ENCODE data around the gene MYH9. TPM values are rescaled to one million over a fixed set of nuclear protein-coding genes. Genes with fewer than 3 reads are reported as not detected.
A peak's percentile ranks its signal among the peaks of the same experiment; 100 is the strongest.

Gene MYH9
- polyA plus RNA-seq, 1 experiment, result 338 TPM

DNA sequence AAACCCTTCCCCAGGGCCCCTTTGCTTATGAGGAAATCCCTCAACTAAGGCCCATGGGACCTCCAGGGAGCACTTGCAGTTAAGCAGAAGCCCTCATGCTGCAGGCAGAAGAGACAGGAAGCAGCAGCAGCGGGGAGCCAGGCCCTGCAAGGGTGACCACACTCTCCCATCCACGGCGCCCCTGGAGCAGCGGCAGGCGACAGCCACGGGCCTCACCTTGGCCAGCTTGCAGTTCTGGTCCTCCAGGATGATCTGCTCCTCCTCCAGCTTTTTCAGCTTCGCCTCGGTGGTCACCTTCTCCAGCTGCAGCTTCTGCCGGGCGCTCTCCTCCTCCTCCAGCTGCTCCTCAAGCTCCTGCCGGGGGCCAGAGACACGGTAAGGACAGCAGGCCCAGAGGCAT, 87.9 kb downstream of the MYH9 start:
- H3K4me3 ChIP-seq (ENCODE audit: low read depth, low read length), result no peak overlapping the region
- H3K9me3 ChIP-seq (ENCODE audit: control insufficient read depth, insufficient read depth, low read length), result no peaks in the 10 kb centered on the region; the same call in 1 of the 2 replicates
- TF ChIP-seq, protein P1, sequence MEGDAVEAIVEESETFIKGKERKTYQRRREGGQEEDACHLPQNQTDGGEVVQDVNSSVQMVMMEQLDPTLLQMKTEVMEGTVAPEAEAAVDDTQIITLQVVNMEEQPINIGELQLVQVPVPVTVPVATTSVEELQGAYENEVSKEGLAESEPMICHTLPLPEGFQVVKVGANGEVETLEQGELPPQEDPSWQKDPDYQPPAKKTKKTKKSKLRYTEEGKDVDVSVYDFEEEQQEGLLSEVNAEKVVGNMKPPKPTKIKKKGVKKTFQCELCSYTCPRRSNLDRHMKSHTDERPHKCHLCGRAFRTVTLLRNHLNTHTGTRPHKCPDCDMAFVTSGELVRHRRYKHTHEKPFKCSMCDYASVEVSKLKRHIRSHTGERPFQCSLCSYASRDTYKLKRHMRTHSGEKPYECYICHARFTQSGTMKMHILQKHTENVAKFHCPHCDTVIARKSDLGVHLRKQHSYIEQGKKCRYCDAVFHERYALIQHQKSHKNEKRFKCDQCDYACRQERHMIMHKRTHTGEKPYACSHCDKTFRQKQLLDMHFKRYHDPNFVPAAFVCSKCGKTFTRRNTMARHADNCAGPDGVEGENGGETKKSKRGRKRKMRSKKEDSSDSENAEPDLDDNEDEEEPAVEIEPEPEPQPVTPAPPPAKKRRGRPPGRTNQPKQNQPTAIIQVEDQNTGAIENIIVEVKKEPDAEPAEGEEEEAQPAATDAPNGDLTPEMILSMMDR (IDR thresholded peaks at IDR 0.05; ENCODE audit: low read depth, low read length), result no peak
- ChIA-PET CTCF (interaction anchor here (0.6 to 4.5 kb wide), 11 partner anchors 8 to 187 kb away, joined by 3 to 41 read pairs (median 5); partner anchors contain the start of gene APOL2), POLR2A (interaction anchor here (1.7 kb wide), 1 partner anchor 63 kb away, joined by 3 read pairs; no protein-coding TSS in a partner anchor)
- DNase-seq (ENCODE audit: low read depth, low spot score), result no peak
- H3K27me3 ChIP-seq (ENCODE audit: control insufficient read depth, insufficient read depth, low read length), result no peaks in the 10 kb centered on the region
- H3K27ac ChIP-seq (ENCODE audit: low read depth, low read length), result peak overlapping the region; percentile 99

DNA sequence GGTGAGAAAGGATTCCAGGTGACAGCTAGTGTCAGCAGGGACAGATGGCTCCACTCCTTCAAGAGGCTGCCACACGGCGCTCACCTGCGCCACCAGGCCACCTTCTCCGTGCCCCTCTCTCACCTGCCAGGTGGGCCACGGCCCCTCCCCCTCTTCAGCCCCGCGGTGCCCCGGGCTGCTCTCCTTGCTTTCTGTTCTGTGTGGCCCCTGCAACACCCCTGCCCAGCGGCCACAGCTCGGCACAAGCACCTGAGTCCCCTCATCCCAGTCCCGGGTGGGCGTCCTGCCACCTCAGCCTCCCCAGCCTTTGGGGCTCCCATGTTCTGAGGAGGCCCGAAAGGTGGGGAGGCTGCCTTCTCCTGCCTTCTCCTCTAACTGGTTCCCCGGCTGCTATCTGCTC, 88.5 kb downstream of the MYH9 start:
- H3K9me3 ChIP-seq (ENCODE audit: control insufficient read depth, insufficient read depth, low read length), result no peaks in the 10 kb centered on the region; the same call in 1 of the 2 replicates
- no peaks in the 10 kb centered on the region for H3K27me3 ChIP-seq (ENCODE audit: control insufficient read depth, insufficient read depth, low read length)
- peak overlapping the region; percentile 47 for H3K27ac ChIP-seq (ENCODE audit: low read depth, low read length)

DNA sequence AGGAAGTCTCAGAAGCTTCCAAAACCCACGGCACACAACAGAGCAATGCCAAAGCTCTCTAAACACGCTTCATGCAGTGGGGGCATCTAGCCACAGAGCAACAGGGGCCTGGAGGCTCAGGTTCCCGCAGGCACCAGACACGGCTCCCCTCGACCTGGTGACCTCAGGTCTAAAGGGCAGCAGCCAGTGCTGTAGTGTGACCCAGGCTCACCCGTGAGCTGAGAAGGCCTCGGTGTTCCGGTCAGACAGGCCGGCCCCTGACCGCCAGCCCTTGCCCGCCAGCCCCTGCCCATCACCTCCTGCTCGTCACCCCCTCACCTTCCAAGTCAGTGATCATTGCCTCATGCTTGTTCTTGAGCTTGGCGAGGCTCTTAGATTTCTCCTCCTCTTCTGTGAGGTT, 89.2 kb downstream of the MYH9 start:
- Histone ChIP-seq H3K4me3 (ENCODE audit: low read depth, low read length) (no peak overlapping the region), H3K27me3 (ENCODE audit: control insufficient read depth, insufficient read depth, low read length) (no peaks in the 10 kb centered on the region), H3K9me3 (ENCODE audit: control insufficient read depth, insufficient read depth, low read length) (no peaks in the 10 kb centered on the region; the same call in 1 of the 2 replicates), H3K27ac (ENCODE audit: low read depth, low read length) (peak overlapping the region; percentile 54)
- POLR2A ChIA-PET, result interaction anchor here (0.6 to 1.9 kb wide), 4 partner anchors 9 to 172 kb away, joined by 3 to 5 read pairs (median 4); no protein-coding TSS in a partner anchor
- DNase-seq (ENCODE audit: low read depth, low spot score), result no peak
- CTCF ChIA-PET, result interaction anchor here (1.3 to 4.5 kb wide), 3 partner anchors 12 to 172 kb away, joined by 3 to 41 read pairs (median 33); no protein-coding TSS in a partner anchor
- TF ChIP-seq, protein P1 (IDR thresholded peaks at IDR 0.05; ENCODE audit: low read depth, low read length), result no peak

More for the DNA sequence above, 88.5 kb downstream of the MYH9 start:
- ChIA-PET CTCF (interaction anchor here (0.6 to 4.5 kb wide), 4 partner anchors 13 to 171 kb away, joined by 3 to 41 read pairs (median 18); no protein-coding TSS in a partner anchor), POLR2A (interaction anchor here (0.6 to 1.7 kb wide), 2 partner anchors 62 to 64 kb away, joined by 3 read pairs; no protein-coding TSS in a partner anchor)
- TF ChIP-seq, protein P1 (IDR thresholded peaks at IDR 0.05; ENCODE audit: low read depth, low read length), result no peak
- H3K4me3 ChIP-seq (ENCODE audit: low read depth, low read length), result no peak overlapping the region
- no peak for DNase-seq (ENCODE audit: low read depth, low spot score)

DNA sequence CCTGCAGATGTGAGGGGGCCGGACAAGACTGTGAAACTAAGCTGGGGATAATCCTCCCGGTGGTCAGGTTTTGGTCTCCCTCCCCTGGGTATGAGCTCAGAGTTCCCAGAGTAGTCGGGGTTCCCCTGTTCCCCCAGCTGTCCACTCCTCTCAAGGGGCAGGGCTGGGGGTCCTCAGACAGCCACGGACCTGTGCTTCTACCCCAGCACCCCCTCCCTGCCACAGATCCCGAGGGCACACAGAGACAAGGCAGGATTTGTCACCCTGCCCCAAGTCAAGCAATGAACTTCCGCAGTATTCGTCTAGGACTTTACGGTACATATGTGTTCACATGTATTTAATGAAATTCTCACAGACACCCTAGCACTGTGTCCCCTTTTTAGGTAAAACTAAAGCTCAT, 89.6 kb downstream of the MYH9 start:
- Histone ChIP-seq H3K27me3 (ENCODE audit: control insufficient read depth, insufficient read depth, low read length) (no peaks in the 10 kb centered on the region), H3K9me3 (ENCODE audit: control insufficient read depth, insufficient read depth, low read length) (no peaks in the 10 kb centered on the region; the same call in 1 of the 2 replicates), H3K27ac (ENCODE audit: low read depth, low read length) (peak overlapping the region; percentile 54), H3K4me3 (ENCODE audit: low read depth, low read length) (no peak overlapping the region)
- ChIA-PET POLR2A (interaction anchor here (0.9 to 1.9 kb wide), 2 partner anchors 10 to 172 kb away, joined by 5 read pairs; no protein-coding TSS in a partner anchor), CTCF (interaction anchor here (1.3 to 4.5 kb wide), 3 partner anchors 11 to 173 kb away, joined by 3 to 41 read pairs (median 33); no protein-coding TSS in a partner anchor)
- TF ChIP-seq, protein P1 (IDR thresholded peaks at IDR 0.05; ENCODE audit: low read depth, low read length), result no peak
- DNase-seq (ENCODE audit: low read depth, low spot score), result no peak

DNA sequence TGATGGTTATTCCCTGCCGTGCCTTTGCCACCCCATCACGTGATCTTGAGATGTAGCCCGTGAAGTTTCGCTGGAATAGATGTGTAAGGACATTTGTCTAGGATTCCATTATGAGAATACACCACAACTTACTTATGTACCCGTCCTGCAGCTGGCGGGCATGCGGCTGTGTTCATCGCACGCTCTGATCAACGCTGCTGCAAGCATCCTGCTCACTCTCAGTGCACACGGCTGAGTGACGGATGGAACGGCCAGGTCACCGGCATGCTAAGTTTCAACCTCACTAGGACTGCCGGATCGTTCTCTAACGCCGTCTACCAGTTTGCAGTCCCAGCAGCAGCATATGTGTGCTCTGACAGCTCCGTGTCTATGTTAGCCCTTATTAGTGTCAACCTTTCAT, 90.2 kb downstream of the MYH9 start:
- Histone ChIP-seq H3K4me3 (ENCODE audit: low read depth, low read length) (no peak overlapping the region), H3K9me3 (ENCODE audit: control insufficient read depth, insufficient read depth, low read length) (no peaks in the 10 kb centered on the region; the same call in 1 of the 2 replicates), H3K27me3 (ENCODE audit: control insufficient read depth, insufficient read depth, low read length) (no peaks in the 10 kb centered on the region), H3K27ac (ENCODE audit: low read depth, low read length) (no peak overlapping the region)
- TF ChIP-seq, protein P1 (IDR thresholded peaks at IDR 0.05; ENCODE audit: low read depth, low read length), result no peak
- CTCF ChIA-PET, result interaction anchor here (1.3 to 1.8 kb wide), 3 partner anchors 12 to 189 kb away, joined by 3 to 7 read pairs (median 6); no protein-coding TSS in a partner anchor
- no peak for DNase-seq (ENCODE audit: low read depth, low spot score)
- POLR2A ChIA-PET, result interaction anchor here (1.9 kb wide), 1 partner anchor 173 kb away, joined by 5 read pairs; no protein-coding TSS in a partner anchor

Data from AG04450 (cell line).